CD4-positive, alpha-beta T cell treated with Interleukin-6 for 4 hours (primary cell): ENCODE data around the gene GPR27.

Source experiments
- DNase-seq: peaks from one replicate; pipeline ENCODE4 v3.0.0-alpha.2; 2020; ENCODE audit warnings: mixed read lengths

The GPR27 gene

GRCh38 chr3:71733319-71733718 is 20.3 kb upstream of the GPR27 start:
- no peak for DNase-seq

DNA sequence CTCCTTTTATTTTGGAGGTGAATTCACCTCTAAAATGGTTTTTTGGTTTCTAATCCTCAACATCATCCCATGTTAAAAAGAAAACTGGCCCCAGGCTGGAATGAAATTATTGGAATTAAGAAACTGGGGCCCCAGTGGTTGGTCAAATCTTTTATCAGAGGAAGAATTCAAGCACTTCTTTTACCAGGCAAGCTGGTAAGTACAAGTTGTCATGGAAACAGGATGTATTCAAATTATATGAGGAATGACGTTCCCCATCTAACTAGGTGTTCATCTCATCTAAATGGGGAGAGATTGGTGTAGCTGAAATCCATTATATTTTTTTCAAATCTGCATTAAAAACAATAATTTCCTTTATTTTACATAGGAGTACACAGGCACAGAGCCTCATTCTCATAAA is 18.8 kb upstream of the GPR27 start:
- DNase-seq, result no peak

- DNase-seq, result no peak
These were observed 11.0 kb upstream of the GPR27 start for GRCh38 chr3:71742621-71743020.

DNA sequence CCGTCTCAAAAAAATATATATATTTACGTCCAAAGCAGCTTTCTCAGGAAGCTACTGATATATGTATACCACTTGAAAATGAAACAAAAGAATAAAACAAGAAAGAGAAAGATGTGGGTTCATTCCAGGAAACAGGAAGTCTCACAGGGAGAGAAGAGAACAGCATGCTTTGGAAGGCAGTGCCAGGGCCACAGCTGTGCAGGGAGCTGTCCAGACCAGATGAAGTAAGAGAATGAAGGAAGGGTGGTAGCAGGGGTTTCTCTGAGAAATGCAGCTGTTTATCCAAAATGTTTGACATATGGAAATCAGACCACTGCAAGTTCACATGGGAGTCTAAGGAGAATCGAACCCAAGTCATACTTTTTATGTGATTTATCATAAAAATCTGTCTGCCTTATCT is 8.9 kb upstream of the GPR27 start:
- no peak for DNase-seq

DNA sequence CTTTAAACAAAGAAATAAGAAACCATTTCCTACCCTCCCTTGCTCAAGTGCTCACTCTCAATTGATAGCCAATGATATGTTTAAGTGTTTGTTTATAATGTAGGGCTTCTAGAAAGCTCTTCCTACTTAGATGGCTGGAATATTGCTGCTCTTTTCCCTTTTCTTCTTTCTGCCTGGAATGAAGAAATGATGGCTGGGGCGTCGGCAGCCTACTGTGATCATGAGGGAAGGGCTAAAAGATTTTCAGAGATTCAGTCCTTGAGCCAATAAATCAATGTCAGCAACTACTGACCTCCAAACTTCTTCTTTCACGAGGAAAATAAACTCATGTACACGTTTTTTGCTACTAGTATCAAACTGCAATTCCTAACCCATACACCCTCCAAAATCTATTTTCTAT is 2.1 kb upstream of the GPR27 start:
- no peak for DNase-seq

- no peak for DNase-seq
These were observed 589 bp upstream of the GPR27 start for GRCh38 chr3:71752831-71753700.

DNA sequence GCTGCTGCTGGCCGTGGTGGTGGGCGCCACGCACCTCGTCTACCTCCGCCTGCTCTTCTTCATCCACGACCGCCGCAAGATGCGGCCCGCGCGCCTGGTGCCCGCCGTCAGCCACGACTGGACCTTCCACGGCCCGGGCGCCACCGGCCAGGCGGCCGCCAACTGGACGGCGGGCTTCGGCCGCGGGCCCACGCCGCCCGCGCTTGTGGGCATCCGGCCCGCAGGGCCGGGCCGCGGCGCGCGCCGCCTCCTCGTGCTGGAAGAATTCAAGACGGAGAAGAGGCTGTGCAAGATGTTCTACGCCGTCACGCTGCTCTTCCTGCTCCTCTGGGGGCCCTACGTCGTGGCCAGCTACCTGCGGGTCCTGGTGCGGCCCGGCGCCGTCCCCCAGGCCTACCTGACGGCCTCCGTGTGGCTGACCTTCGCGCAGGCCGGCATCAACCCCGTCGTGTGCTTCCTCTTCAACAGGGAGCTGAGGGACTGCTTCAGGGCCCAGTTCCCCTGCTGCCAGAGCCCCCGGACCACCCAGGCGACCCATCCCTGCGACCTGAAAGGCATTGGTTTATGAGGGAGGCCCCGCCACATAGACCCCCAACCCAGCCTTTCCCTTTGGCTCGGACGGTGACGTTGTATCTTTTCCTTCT is 1.1 kb downstream of the GPR27 start:
- no peak for DNase-seq

GRCh38 chr3:71758091-71758490 is 4.4 kb downstream of the GPR27 start:
- DNase-seq, result no peak

DNA sequence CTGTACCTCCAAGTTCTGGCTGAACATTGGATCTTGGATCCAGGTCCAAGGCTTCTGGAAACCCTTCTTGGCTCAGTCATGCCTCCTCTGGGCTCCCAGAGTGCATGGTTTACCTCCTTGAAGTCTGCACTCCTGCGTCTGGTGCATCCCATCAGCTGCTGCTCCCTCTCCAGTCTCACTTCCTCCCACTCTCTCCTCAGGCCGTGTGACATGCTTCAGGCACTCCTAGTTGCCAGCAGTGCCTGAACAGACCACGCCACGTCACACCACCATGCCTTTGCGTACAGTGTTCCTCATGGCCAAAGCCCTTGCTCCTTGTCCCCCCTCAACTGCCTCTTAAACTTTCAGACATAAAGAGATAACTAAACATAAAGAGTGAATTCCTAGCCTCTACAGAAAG is 5.7 kb downstream of the GPR27 start:
- DNase-seq, result no peak

DNA sequence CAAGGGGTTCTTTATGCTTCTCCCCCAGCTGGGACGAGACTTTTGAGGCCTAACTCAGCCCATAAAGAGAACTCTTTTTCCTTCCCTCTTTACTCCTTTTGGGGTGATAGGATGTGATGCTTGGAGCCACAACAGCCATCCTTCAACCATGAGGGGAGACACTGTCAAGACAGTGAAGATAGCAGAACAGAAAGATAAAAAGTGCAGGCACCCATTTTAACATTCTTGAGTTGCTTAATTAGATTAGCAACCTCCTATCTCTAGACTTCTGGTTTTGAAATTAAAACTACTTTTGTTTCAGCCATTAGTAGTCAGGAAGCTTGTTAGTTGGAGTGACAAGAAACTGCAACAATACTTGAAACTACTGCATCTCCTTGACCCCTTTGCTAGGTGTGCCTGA is 6.5 kb downstream of the GPR27 start:
- no peak for DNase-seq

DNA sequence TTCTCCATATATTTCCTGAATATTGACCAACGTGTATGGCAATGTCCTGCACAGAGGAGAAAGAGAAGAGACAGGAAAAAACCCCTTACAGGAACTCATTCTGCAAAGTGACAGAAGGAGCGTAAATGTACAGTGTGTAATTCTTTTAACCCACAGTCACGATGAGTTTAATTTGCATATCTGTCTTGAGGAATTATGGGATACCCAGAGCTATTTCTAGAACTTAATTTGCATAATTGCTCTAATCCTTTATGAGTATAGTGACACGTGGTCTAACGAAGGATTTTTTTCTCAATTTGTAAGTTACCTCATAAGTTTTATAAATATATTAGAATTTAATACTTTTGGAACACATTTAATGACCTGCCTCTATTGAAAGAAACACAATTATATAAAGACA is 9.8 kb downstream of the GPR27 start:
- no peak for DNase-seq

- no peak for DNase-seq
These were observed 17.5 kb downstream of the GPR27 start for GRCh38 chr3:71771126-71771525.

DNA sequence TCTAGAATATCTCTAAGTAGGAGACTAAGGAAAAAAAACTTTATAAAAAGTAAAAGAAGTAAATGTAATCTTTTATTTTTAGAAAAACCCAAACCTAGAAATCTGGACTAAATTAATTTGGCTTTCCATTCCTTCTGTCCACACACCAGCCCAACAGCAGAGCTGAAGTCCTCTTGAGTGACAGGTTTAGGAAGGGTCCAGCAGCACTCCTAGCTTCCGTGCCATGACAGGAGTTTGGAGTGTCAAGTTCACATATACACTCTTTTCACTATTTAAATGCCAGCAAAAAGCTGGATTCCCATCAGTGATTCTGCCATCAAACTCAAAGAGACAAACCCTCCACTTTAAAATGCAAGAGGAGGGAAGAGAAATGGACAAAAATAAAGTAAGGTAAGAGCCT is 18.2 kb downstream of the GPR27 start:
- no peak for DNase-seq

- DNase-seq, result no peak
These were observed 22.9 kb downstream of the GPR27 start for GRCh38 chr3:71776538-71776937.

- no peak for DNase-seq
These were observed 24.7 kb downstream of the GPR27 start for GRCh38 chr3:71778353-71778752.

DNA sequence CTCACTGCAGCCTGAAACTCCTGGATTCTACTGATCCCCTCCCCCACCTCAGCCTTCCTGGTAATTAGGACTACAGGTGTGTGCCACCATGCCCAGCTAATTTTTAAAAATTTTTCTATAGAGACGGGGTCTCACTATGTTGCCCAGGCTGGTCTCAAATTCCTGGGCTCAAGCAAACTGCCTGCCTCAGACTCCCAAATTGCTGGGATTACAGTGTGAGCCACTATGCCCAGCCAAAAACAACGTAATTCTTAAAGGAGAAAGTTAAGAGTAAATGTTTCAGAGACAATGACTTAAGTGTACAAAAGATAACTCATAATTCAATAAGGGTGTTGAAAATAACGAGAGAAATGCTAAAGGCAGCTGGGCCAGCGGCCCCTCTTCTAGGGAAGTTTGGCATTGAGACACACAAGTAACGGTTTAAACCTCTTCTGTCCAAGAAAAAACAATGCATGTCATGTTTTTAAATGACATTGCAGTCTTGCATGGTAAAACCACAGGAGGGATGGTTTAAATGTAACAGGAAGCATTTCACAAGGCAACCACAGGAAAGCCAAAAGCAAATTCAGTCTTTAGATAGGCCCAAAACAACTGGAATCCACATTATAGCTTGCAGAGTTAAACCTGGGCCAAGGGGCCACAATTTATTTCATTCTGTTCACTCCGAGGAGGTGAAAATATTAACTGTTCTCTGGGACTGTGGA is 26.2 kb downstream of the GPR27 start:
- DNase-seq, result no peak

GRCh38 chr3:71780430-71780829 is 26.8 kb downstream of the GPR27 start:
- DNase-seq, result no peak

- DNase-seq, result no peak
These were observed 29.5 kb downstream of the GPR27 start for GRCh38 chr3:71783152-71783551.

GRCh38 chr3:71784201-71784913 is 30.7 kb downstream of the GPR27 start:
- DNase-seq, result no peak

GRCh38 chr3:71784914-71785531 is 31.4 kb downstream of the GPR27 start, which contains the start of gene PROK2:
PROK2 (minus strand) TSS chr3:71785148; CDS start chr3:71785052, 96 bp downstream.
- DNase-seq, result peak; percentile 35

DNA sequence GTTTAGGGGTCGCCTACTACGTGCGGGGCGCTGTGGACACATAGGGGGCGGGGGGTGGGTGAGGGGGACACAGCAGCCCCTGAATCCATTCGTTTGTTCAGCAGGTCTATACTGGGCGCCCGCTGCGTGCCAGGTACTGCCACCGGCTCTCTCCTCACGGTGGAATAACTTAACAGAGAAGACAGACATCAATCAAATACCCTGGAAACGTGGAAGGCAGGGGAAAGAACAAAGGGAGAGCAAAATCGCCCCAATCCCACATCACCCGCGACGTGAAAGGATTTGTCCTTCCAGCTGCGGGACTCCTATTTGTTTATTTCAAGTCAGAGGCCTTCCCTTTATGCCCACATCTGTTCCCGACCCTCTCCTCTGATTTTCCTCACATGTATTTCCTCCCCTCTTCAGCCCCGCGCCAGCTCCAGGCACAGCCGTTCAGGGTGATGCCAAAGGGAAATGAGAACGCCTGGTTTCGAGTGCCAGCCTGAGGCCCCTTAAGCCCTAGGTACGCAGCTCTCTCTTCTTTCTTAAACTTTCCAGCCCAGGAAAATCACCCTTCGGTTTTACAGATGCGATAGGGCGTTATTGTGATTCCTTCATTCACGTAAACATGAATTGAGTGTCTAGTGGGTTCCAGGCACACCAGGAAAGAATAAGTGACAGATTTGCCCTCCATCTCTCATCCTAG is 32.0 kb downstream of the GPR27 start:
- DNase-seq, result no peak

DNA sequence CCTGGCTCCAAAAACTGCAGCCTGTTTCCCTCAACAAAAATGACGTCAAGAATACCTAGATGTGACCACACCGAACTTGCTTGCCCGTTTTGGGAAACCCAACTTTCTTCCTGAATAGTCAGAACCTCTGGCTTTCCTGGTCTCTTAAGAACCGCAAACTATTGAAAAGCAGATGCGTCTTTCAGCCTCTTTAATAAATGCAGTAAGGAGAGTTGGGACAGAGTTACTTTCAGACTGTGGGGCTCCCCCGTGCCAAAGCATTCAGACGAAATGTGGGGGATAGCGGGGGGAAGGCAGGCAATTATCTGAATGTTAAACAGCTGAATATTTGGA is 32.5 kb downstream of the GPR27 start:
- DNase-seq, result no peak
